Natural killer cell (primary cell): Measurements from ENCODE around the gene ALDH5A1. TPM values are rescaled to one million over a fixed set of nuclear protein-coding genes. Genes with fewer than 3 reads are reported as not detected.

Experiments used
- ATAC-seq, 3 donors: fragments of 150-1000 bp in 2 of 3; fragments of 200-7000 bp in 1 of 3; cut with Tn5 transposase; 1 replicate in 1 of 3; 2 replicates in 2 of 3; pipeline ENCODE4 v1.10.0; 2021; ENCODE audit warnings: mild to moderate bottlenecking in 2 of 3, moderate library complexity in 2 of 3
- DNase-seq, 2 donors: peaks; one replicate each; pipeline versions ENCODE4 v3.0.0 to v3.0.0-alpha.2; 2013 to 2021; ENCODE audit warnings: mixed read lengths in 1 of 2
- H3K27ac ChIP-seq: one replicate; pipeline ENCODE4 v1.5.1; 2013; ENCODE audit warnings: mild to moderate bottlenecking, low read length
- H3K27me3 ChIP-seq: one replicate; pipeline ENCODE4 v1.6.1; 2013; ENCODE audit warnings: low read length; ENCODE audit not compliant: control insufficient read depth, insufficient read depth
- H3K36me3 ChIP-seq: one replicate; pipeline ENCODE4 v1.6.1; 2013; ENCODE audit warnings: low read length; ENCODE audit not compliant: control insufficient read depth, insufficient read depth
- H3K4me1 ChIP-seq: one replicate; pipeline ENCODE4 v1.6.1; 2013; ENCODE audit warnings: low read length; ENCODE audit not compliant: control insufficient read depth, insufficient read depth
- H3K4me3 ChIP-seq: one replicate; pipeline ENCODE4 v1.5.1; 2013; ENCODE audit warnings: low read length
- H3K9me3 ChIP-seq: one replicate; pipeline ENCODE4 v1.6.1; 2013; ENCODE audit warnings: low read length; ENCODE audit not compliant: control insufficient read depth, insufficient read depth
- H3K27ac Mint-ChIP-seq, 2 donors: one replicate each; pipeline ENCODE4 v1.8.0; 2022; ENCODE audit warnings: mild to moderate bottlenecking in 2 of 2, mixed read lengths in 2 of 2, moderate library complexity in 1 of 2
- H3K27me3 Mint-ChIP-seq, 2 donors: one replicate each; pipeline ENCODE4 v1.8.0; 2022; ENCODE audit warnings: low read depth in 2 of 2, mixed read lengths in 2 of 2
- H3K36me3 Mint-ChIP-seq: one replicate; pipeline ENCODE4 v1.8.0; 2022; ENCODE audit warnings: mixed read lengths
- H3K4me1 Mint-ChIP-seq, 2 donors: one replicate each; pipeline ENCODE4 v1.8.0; 2022; ENCODE audit warnings: mixed read lengths in 2 of 2
- H3K4me3 Mint-ChIP-seq: one replicate; pipeline ENCODE4 v1.8.0; 2022; ENCODE audit warnings: mild to moderate bottlenecking, moderate library complexity, mixed read lengths
- H3K9me3 Mint-ChIP-seq, 2 donors: one replicate each; pipeline ENCODE4 v1.8.0; 2022; ENCODE audit warnings: mixed read lengths in 2 of 2
- CTCF ChIP-seq: fragments of 200-600 bp; IDR thresholded peaks from one replicate; pipeline ENCODE4 v1.8.0; 2022; ENCODE audit warnings: antibody characterized with exemption
- WGBS: methylation state at CpG from one replicate; pipeline ENCODE4 v1.1.7; 2013; ENCODE audit warnings: missing lambda C conversion rate; ENCODE audit not compliant: insufficient coverage; 5-methylcytosine and 5-hydroxymethylcytosine counted together
- intact Hi-C: fragments of 100-400 bp; cut with micrococcal nuclease; formaldehyde crosslinking; loops from one replicate; pipeline ENCODE4 v1.14.2; 2022
- total RNA-seq, 4 donors: library from RNA; stranded (reverse); fragments of 120-200 nt in 1 of 4; gene quantifications; one replicate each; pipeline versions ENCODE4 v1.2.3 to v1.2.4, GENCODE V29; 2013 to 2022

Gene ALDH5A1
- total RNA-seq, 3 donors from 2014 or later (not counting 1 experiment from before 2014, with no cell fraction given) = 4.8 to 7.5 (median 6.8) TPM

GRCh38 chr6:24448396-24448795 lies 46.4 kb upstream of the ALDH5A1 start:
- no peak overlapping the region for H3K27ac ChIP-seq
- H3K9me3 Mint-ChIP-seq = no peaks in the 10 kb centered on the region
- H3K4me1 Mint-ChIP-seq = no peaks in the 10 kb centered on the region
- no peaks in the 10 kb centered on the region for H3K36me3 Mint-ChIP-seq
- no peak for TF ChIP-seq CTCF
- no peak overlapping the region for H3K4me3 Mint-ChIP-seq
- WGBS = 69% methylated on average over 4 of the region's 4 CpGs
- H3K9me3 ChIP-seq = no peaks in the 10 kb centered on the region
- no peak overlapping the region for H3K27ac Mint-ChIP-seq
- DNase-seq (no peak), ATAC-seq (no peak)
- intact Hi-C loops = no loop called here
- no peaks in the 10 kb centered on the region for H3K36me3 ChIP-seq
- H3K27me3 ChIP-seq = no peaks in the 10 kb centered on the region
- H3K4me3 ChIP-seq = no peak overlapping the region
- H3K4me1 ChIP-seq = no peaks in the 10 kb centered on the region
- H3K27me3 Mint-ChIP-seq = no peaks in the 10 kb centered on the region

GRCh38 chr6:24448828-24449525 lies 45.8 kb upstream of the ALDH5A1 start:
- no peak for TF ChIP-seq CTCF
- Mint-ChIP-seq H3K4me3 (no peak overlapping the region), H3K4me1 (no peaks in the 10 kb centered on the region), H3K36me3 (no peaks in the 10 kb centered on the region), H3K9me3 (no peaks in the 10 kb centered on the region), H3K27me3 (no peaks in the 10 kb centered on the region), H3K27ac (no peak overlapping the region)
- 85% methylated on average over 9 of the region's 9 CpGs for WGBS
- Histone ChIP-seq H3K9me3 (no peaks in the 10 kb centered on the region), H3K36me3 (no peaks in the 10 kb centered on the region), H3K27ac (no peak overlapping the region), H3K4me3 (no peak overlapping the region), H3K27me3 (no peaks in the 10 kb centered on the region), H3K4me1 (no peaks in the 10 kb centered on the region)
- DNase-seq (no peak), ATAC-seq (no peak)
- intact Hi-C loops = no loop called here

GRCh38 chr6:24451581-24452388 lies 43.0 kb upstream of the ALDH5A1 start:
- no peak overlapping the region for H3K27ac Mint-ChIP-seq
- WGBS = 76% methylated on average over 13 of the region's 13 CpGs
- Histone ChIP-seq H3K27me3 (no peaks in the 10 kb centered on the region), H3K4me1 (no peaks in the 10 kb centered on the region), H3K9me3 (no peaks in the 10 kb centered on the region), H3K36me3 (no peaks in the 10 kb centered on the region), H3K27ac (no peak overlapping the region), H3K4me3 (no peak overlapping the region)
- intact Hi-C loops = no loop called here
- H3K27me3 Mint-ChIP-seq = no peaks in the 10 kb centered on the region
- no peaks in the 10 kb centered on the region for H3K9me3 Mint-ChIP-seq
- H3K36me3 Mint-ChIP-seq = no peaks in the 10 kb centered on the region
- ATAC-seq = no peak
- DNase-seq = no peak
- H3K4me3 Mint-ChIP-seq = no peak overlapping the region
- no peak for TF ChIP-seq CTCF
- no peaks in the 10 kb centered on the region for H3K4me1 Mint-ChIP-seq
